ENCODE measurements around the gene ARHGAP10. TPM values are rescaled to one million over a fixed set of nuclear protein-coding genes. Genes with fewer than 3 reads are reported as not detected.

ARHGAP10 gene
- total and polyA plus RNA-seq, 10 of the 15 experiments (the other 5 are each of a cell fraction or from before 2014, with no cell fraction given) = 1.3 to 25.8 (median 17.2) TPM

- TF ChIP-seq ZBTB11 (CRISPR knock-in tag; IDR thresholded peaks at IDR 0.05) (no peak), MEF2A (IDR thresholded peaks at IDR 0.05; ENCODE audit: insufficient read depth, low read depth, low read length) (peak; percentile 65), HDAC2 (IDR thresholded peaks at IDR 0.05) (no peak), MXI1 (IDR thresholded peaks at IDR 0.05; ENCODE audit: low read depth, low read length) (no peak), CBFB (IDR thresholded peaks at IDR 0.05; ENCODE audit: low read depth) (no peak), LARP7 (IDR thresholded peaks at IDR 0.05) (no peak), IKZF2 (IDR thresholded peaks at IDR 0.05) (no peak), IKZF1 (conservative IDR thresholded peaks at IDR 0.05) (no peak), EGR1 (IDR thresholded peaks at IDR 0.05; ENCODE audit: borderline replicate concordance in 1 of 2, low read depth in 2 of 2, low read length in 2 of 2) (no peak), USF2 (IDR thresholded peaks at IDR 0.05; ENCODE audit: borderline replicate concordance, low read depth, low read length) (no peak), BHLHE40 (IDR thresholded peaks at IDR 0.05; ENCODE audit: borderline replicate concordance in 1 of 2, low read depth in 2 of 2, low read length in 1 of 2) (no peak), CREB1 (IDR thresholded peaks at IDR 0.05; ENCODE audit: low read depth) (no peak), ZSCAN29 (IDR thresholded peaks at IDR 0.05) (no peak), ZNF207 (IDR thresholded peaks at IDR 0.05; ENCODE audit: borderline replicate concordance) (no peak), ASH2L (IDR thresholded peaks at IDR 0.05; ENCODE audit: borderline replicate concordance, low read depth) (no peak), MEF2B (IDR thresholded peaks at IDR 0.05; ENCODE audit: partially characterized antibody, poor library complexity, severe bottlenecking) (peak; percentile 15), ELK1 (IDR thresholded peaks at IDR 0.05; ENCODE audit: low read depth, low read length) (no peak), ZBED1 (IDR thresholded peaks at IDR 0.05; ENCODE audit: borderline replicate concordance) (no peak), PRDM15 (CRISPR knock-in tag; IDR thresholded peaks at IDR 0.05) (no peak), TBL1XR1 (IDR thresholded peaks at IDR 0.05; ENCODE audit: low read depth, low read length) (no peak), NFIC (IDR thresholded peaks at IDR 0.05; ENCODE audit: low read depth, low read length) (peak; percentile 90)
Observed at GRCh38 chr4:147735413-147736301, 3.8 kb downstream of the ARHGAP10 start (continued).

Data from GM12878 (cell line).